Activated CD4-positive, alpha-beta T cell treated with anti-CD3 and anti-CD28 coated beads, Interleukin-2, amount 50 U/mL, for 1 hour (primary cell): ENCODE measurements around the gene TTC27.

Source experiments
- DNase-seq: peaks from one replicate; pipeline ENCODE4 v3.0.0-alpha.2; 2020

The TTC27 gene

DNA sequence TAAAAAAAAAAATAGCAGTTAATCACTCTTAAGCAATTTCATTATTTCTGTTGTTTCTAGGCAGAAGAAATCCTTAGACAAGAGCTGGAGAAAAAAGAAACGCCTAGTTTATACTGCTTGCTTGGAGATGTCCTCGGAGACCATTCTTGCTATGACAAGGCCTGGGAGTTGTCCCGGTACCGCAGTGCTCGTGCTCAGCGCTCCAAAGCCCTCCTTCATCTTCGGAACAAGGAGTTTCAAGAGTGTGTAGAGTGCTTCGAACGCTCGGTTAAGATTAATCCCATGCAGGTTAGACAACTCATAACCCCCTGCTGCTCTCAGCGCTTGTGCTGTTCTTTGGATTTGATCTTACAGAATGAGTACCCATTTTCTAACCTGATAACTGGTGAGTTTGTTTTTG lies 130.4 kb downstream of the TTC27 start:
- DNase-seq = no peak

DNA sequence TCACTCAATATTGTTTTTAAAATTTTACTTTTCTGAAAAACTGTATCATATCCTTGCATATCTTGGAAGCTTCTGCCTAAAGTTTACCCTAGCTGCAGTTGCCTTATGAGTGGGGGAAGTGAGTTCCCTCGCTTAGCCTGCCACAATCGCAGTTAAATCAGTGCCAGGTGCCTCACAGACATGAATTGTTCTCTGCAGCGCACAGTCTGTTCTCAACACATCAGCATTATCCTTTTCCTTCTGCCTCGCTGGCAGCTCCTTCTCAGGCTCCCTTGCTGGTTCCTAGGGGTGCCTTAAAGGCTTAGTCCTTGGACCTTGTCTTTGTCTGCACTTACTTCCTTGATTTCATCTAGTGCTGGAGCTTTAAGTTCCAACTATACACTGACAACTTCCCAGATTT lies 132.8 kb downstream of the TTC27 start:
- DNase-seq = no peak

DNA sequence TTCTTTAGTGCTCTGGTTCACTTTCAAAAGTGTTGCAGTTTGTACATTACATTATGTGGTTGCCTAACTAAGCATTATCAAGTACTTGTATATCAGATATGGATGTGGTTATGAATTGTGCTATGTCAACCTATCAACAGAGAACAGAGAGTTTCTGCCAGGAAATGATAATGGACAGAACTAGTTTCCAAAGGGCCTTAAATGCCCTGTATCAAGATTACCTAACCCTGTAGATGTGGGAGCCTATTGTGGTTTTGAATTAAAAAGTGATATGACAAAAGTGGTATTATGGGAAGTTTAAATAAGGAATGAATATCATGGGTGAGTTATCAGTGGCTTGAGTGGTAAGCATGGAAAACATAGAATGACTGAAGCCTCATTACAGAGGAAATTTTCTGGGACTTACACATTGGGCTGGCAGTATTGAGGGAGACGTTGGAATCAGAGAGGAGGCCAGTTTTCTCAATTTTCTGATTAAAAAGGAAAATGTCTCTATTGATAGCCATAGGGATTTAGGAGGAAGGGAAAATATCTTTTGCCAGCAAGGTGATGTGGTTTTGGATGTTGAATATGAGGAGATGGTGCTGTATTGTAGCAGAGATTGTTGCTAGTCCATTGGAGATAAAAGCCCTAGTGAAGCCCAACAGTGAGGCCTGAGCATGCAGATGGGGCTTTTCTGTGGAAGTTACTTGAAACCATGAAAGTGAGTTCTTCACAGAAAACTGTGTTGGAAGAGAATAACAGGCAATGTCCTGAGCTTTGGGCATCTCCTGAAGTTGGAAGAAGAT lies 140.7 kb downstream of the TTC27 start:
- DNase-seq = no peak

DNA sequence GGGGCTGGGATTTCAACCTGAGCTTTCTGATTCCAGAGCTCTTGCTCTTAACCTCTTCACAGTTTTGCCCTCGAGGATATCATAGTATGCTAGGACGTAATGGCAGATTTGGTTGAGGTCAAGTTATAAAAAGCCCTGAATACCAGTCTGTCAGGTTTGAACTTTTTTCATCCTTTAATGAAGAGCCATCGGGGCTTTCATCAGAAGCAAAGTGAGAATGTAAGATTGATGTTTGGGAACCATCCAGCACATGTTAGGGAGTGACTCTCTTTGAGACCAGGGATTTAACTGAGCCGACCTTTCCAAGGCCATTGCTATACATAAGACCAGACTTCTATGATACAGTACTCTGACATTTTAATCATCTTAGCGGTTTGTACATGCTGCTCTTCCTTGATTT lies 142.5 kb downstream of the TTC27 start:
- no peak for DNase-seq

DNA sequence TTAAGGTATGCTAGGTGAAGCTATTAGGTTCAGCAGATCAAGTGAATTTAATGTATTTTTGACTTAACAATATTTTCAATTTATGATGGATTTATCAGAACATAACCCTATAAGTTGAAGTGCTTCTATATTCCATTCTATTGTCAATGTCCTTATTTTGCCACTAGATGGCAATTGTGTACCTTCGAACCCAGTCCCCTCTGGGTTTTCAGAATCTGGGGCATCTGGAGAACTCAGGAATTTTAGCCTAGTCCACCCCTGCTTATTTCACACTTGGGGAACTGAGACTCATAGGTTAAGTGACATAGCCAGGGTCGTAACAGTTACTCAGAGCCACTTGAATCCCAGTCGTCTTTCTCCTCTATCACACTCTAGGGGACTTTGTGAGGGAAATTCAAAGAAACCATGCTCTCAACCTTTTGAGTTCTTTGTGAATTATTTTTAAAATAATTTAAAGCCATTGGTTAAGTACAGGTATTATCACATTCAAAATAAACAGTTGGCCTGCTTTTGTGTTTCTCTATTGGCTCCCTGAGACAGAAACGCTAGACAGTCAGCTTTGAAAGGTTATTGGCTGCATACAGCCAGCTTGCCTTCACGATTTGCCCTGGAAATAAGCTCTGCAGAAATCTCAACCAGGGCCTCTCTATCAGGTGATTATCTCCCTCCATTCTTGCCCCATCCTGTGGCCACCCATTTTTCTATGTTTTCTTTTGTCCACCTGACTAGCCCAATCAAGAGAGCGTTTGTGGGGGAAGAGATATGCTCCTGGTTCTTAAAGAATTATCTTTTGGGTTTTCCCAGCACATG lies 145.0 kb downstream of the TTC27 start:
- DNase-seq = no peak

DNA sequence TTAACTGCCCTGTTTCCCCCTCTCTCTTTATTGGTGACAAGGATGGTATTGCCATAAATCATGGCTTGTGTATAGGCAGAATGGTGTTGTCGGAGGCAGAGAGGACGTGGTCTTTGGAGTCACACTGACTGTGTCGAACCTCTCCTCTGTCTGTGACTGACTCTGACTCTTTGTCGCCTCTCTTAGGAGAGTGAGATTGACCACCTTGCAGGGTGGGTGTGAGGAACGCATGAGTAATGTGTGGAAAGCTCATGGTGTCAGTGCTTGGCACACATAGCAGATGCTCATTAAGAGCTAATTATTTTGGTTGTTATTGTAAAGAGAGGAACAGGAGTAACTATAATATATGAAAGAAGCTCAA lies 145.6 kb downstream of the TTC27 start:
- no peak for DNase-seq

DNA sequence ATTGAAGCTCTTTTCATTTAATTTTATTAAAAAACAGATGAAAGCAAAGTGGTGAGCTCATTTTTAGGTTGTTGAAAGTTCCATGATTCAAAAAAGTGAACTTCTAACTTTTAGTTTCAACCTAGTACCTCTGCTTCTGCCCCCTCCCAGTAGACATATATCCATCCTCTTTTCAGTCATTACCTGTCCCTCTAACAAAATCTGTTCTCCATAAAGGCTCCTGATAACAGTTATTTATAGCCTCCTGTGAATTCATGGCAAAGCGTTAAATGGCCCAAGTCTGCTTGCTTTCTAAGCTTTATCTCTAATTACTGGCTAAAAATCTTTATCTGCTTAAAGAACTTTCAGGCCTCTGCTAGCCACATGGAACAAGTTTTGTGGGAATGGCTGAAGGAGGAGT lies 148.1 kb downstream of the TTC27 start:
- DNase-seq = no peak

DNA sequence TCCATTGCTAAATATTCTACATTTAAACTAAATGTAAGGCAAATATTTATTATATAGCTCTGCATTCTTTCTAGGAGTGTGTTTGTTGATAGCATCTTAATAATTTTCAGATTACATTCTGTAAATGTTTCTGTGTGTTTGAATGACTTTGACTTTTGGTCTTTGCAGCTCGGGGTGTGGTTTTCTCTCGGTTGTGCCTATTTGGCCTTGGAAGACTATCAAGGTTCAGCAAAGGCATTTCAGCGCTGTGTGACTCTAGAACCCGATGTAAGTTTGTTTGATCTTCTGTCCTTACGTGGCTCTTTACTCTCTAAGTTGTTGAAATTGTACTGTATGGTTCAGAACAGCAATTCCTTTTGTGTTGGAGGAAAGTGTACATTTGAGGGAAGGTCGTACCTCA lies 149.9 kb downstream of the TTC27 start:
- DNase-seq = no peak

DNA sequence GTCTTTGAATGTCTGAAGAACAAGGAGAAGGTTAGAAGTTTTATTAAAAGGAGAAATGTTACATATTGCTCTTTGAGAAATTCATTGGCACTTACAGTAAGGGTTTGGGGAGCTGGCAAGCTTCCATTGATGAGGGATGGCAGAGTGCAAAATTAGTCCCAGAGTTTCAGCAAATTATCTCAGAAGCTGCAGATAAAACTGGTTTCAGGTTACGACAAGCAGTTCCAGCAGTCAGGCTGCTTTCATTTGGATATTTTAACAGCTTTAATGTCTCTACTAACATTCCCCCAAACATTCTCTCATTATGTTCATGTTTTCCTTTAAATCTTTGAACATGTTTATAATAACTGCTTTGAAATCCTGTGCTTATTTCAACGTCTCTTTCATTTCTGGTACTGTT lies 153.1 kb downstream of the TTC27 start:
- no peak for DNase-seq

DNA sequence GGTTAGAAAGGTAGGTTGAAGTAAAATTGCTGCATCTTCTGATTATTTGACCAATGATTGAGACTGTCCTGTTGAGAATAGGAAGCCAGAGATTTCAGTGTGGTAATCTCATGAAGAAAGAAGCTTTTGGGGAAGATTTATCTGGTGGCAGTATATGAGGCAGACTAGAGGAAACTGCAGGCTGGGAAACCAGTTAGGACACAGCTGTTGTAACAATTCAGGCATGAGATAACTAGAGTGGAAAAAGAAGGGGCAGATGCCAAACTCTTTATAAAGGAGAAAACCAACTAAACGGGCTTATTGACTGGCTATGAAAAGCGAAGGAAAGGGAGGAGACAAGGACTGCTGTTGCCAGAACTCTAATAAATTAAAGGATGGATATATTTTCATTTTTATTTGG lies 155.6 kb downstream of the TTC27 start:
- DNase-seq = no peak

DNA sequence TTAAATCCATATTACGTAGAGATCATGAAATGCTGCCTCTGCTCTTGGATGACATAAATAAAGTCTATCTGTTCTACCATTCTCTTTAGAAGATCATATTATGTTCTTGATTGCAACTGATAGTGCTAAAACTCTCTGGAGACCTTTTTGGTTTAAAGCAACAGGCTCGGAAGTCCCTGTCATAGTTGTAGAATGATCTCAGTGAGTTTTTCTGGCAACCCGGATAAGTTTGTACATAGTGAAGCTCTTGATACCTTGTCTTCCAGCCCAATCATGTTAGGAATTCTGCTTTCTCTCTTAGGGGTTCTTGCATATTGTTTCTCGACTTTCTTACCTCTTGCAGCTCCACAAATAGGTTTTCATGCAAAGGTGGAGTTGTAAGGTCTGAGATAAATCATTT lies 156.1 kb downstream of the TTC27 start:
- DNase-seq = no peak

DNA sequence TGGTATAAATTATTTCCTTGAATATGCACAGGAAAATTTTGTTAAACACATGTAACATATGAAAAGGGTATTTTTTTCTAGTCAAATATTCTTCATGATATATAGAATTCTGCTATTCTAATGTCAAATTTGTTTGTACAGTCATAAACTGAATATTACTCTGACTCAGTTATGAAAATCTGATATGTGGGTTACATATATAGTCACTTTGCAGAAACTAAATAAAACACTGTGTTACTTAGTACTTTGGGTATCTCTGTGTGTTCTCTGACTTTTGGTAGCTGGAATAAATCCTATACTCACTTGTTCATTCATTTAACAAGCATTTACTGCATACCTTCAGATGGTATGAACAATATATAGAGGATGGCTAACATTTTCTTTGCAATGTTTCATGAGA lies 159.4 kb downstream of the TTC27 start:
- no peak for DNase-seq

DNA sequence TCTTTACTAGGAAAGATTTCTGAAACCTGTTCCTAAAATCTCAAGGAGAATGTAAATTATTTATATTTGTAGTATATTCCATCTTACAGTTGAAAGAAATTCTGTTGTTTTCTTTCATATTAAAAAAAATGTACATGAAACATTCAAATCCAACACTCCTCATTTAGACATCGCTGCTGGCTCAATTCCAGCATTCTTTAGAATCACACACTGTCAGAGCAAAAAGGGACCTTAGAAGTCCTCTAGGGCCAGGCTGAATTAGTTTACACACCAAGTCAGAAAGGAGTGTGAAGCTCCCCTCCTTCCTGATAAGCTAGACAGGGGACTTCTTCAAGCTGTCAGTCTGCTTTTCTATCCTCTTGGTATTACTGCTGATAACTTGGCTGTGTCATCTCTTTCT lies 160.3 kb downstream of the TTC27 start:
- no peak for DNase-seq

DNA sequence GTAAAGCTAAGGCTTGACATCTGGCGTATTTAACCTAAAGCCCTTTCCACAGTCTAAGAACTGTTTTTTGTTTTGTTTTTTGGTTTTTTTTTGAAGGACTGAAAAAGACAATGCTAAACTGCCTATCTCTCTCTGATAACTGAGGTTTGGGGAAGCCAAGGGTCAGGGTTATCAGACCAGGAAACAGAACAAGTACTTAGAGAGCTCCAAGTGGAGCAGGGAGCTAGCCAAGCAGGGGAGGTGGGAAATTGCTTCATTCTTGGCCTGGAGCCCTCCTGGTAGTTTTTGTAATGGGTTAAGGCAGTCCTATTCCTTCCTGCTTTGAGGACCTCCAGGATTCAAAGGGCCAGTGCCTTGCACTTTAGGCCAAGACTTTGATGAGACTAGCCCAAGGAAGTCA lies 164.6 kb downstream of the TTC27 start:
- DNase-seq = no peak

DNA sequence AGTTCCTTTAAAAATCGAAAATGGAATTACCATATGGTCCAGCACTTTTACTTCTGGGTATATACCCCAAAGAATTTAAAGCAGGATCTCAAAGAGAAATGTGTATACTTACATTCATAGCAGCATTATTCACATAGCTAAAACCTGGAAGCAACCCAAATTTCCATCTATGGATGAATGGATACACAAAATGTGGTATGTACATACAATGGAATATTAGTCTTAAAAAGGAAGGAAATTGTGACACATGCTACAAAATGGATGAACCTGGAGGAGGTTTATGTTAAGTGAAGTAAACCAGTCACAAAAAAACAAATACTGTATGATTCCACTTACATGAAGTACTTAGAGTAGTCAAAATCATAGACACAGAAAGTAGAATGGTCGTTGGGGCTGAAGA lies 171.0 kb downstream of the TTC27 start:
- DNase-seq = no peak

DNA sequence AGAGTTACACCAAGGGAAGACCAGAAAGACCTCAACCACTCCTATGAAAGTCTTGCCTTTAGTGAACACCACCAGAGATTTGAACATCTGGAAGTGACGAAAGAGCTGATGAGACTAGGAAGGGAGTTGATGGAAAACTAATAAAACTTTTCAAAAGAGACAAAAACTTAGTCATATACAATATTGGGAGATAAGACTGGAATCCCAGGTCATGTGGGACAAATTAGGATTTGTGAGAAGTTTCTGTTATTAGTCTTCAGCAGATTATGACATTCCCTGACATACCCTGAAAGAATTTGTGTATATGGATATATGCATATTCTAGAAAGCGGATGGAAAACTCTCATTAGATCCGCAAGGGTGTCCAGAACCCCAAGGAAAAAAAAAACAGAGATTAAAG lies 173.9 kb downstream of the TTC27 start:
- no peak for DNase-seq

DNA sequence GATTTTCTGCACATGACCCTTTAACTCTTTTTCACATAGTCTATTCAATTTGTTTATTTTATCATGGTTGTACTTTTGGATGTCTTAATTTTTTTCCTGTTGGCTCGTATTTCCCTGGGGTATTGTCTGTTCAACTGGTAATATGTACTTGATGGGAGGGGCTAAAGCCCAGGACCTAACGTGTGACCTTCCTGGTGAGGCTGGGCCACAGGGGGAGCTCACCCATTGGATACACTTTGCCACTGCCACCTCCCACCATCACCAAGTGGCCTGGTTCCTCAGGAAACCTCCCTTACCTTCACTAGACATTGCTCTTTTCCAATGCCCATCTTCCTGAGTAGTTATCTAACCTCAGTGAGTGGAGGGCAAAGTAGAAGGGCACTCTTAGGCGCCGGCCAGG lies 175.0 kb downstream of the TTC27 start:
- no peak for DNase-seq

DNA sequence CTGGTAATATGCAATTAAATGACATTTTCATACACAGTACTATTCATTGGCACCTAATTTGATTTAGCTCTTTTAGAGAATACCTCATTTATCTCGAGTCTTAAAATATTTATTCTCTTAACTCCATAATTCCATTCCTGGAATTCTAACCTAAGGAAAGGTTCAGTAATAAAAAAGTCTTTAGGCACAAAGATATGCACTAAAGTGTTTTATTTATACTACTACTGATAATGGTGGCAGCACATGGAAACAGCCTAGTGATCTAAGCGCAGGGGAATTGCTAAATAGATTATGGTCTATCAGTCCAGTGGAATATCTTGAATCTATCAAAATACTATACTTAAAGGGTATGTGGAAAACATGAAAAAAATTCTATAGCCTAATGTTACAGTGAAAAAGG lies 176.4 kb downstream of the TTC27 start:
- no peak for DNase-seq

DNA sequence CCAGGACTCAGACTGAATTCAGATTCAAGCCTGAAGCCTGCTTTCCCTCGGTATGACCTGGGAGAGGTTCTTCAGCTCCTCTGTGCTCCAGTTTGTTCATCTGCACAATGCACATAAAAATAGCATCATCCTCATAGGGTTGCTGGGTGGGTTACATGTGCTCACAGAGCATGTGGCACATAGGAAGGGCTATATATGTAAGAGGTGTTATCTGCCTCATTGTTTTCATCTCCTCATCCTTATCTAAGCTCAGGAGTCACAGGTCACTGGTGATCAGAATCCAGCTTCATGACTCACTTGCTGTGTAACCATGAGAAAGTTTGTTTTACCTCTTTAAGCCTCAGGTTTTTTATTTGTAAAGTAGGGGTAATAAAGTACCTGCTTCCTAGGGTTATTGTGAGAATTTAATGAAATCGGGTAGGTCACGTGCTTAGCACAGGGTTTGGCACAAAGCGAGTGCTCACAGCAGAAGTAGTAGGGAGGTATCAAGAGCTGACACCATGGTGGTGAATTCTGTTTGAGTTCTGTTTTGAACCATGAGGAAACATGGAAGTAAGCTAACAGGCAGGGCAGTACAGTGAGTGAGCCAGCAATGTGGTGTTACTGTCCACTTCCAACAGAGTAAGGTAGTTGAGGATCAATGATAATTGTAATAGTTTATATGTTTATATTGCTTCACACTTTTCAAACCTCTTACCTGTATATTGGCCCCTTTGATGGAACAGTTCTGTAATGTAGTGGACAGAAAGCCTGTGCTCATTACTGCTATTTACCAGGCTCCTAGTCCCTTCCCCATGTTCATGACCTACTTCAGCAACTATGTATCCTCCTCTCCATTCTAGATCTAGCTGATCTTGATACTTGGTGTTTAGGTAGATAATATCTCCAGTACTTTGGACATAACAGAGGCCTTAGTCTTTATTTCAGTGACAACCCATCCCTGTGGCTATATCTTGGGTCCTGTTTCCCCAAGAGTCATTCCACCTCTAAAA lies 177.6 kb downstream of the TTC27 start:
- no peak for DNase-seq

DNA sequence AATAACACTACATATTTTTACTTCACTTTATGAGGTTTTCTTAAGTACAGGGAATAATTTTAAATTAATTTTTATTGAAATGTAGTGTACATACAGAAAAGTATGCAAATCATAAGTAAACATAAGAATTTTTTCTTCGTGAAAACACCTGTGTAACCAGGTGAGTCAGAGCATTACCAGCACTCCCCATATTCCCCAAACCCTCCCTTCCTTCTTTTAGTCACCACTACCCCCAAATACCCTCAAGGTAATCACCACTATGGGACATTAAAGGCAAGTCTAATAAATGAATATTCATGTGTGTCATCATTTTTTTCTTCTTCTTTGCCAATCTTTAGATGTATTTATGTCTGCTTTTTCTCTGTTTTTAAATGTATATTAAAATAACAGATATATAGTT lies 179.0 kb downstream of the TTC27 start:
- DNase-seq = no peak

DNA sequence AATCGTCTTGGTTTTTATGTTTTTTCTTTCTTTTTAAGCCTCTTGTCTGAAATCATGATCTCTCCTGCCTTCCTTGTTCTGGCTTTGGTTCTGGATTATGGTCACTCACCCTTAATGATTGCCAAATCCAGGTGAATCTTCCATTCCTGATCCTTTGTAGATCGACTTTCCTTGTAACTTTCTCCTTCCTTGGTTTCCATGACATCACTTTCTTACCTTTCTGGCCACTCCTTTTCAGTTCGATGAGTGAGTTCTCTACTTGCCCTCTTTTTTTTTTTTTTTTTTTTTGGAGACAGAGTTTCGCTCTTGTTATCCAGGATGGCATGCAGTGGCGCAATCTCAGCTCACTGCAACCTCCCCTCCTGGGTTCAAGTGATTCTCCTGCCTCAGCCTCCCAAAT lies 179.8 kb downstream of the TTC27 start:
- DNase-seq = no peak

DNA sequence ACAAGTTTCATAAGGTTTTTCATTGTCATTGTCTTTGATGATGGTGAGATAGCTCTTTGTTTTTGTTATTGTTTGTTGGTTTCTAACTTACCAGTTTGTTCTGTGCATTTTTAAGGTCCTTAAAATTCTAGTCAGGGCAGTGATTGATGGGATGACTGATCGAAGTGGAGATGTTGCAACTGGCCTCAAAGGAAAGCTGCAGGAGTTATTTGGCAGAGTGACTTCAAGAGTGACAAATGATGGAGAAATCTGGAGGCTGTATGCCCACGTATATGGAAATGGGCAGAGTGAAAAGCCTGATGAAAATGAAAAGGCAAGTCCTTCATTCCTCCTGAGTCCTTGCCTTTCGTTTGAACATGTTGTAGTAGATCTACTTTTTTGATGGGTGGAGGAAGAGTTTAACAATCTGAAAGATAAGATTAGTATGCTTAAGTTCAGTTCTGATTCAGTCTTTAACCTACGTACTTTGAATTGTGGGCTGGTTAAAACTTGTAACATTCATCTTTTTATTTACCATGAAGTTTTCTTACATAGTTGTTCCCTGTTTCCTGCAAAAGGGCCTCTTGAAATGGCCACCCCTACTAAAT lies 183.2 kb downstream of the TTC27 start:
- no peak for DNase-seq

DNA sequence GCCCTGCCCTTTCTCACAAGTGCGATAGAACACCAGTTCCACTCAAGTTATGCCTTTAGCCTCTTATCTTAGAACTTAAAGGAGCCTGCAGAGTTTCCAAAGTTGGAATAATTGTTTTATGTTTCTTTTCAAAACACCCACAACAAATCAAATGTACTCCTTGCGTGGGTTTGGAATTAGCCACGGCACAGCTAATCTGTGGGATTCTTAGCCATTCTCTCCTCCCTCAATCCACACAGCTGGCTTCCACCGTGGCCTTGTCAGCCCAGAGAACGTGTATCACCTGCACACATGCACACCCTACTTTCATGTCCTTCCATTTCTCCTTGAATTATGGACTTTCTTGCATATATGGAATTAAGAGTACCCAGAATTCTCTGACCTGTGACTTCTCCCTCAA lies 183.8 kb downstream of the TTC27 start:
- no peak for DNase-seq
